Naive thymus-derived CD4-positive, alpha-beta T cell (primary cell): Measurements from ENCODE around the gene BBS12. TPM values are rescaled to one million over a fixed set of nuclear protein-coding genes. Genes with fewer than 3 reads are reported as not detected.

Experiments
- ATAC-seq: fragments of 150-1000 bp; cut with Tn5 transposase; 2 replicates; pipeline ENCODE4 v1.10.0; 2021; ENCODE audit warnings: mild to moderate bottlenecking, moderate library complexity
- CTCF ChIA-PET: fragments of 350-600 bp; sonication (Branson Sonifier 250); formaldehyde crosslinking; loops from one replicate; lab custom pipeline; 2021; ENCODE audit warnings: antibody characterized with exemption; lab: Charles Lee
- POLR2A ChIA-PET: fragments of 350-600 bp; sonication (Branson Sonifier 250); formaldehyde crosslinking; loops from one replicate; lab custom pipeline; 2021; ENCODE audit warnings: antibody characterized with exemption, inconsistent platforms; lab: Charles Lee
- DNase-seq, 9 donors: peaks; one replicate each; pipeline versions ENCODE4 v3.0.0 to v3.0.0-alpha.2; 2020 to 2022; ENCODE audit warnings: mixed read lengths in 1 of 9
- H3K27ac ChIP-seq: one replicate; pipeline ENCODE4 v1.7.0; 2013; ENCODE audit warnings: mild to moderate bottlenecking, low read depth, low read length, moderate library complexity
- H3K27me3 ChIP-seq, 2 donors: one replicate each; pipeline ENCODE4 v1.7.0; 2013; ENCODE audit warnings: low read length in 2 of 2, mild to moderate bottlenecking in 2 of 2, moderate library complexity in 2 of 2; ENCODE audit not compliant: control insufficient read depth in 2 of 2, insufficient read depth in 2 of 2
- H3K36me3 ChIP-seq, 3 experiments: 1 replicate in 2 of 3; 2 replicates in 1 of 3; pipeline ENCODE4 v1.7.0; 2013; ENCODE audit warnings: low read length in 3 of 3, mild to moderate bottlenecking in 3 of 3, moderate library complexity in 1 of 3; ENCODE audit not compliant: insufficient read depth in 3 of 3, control insufficient read depth in 2 of 3
- H3K4me1 ChIP-seq, 2 donors: one replicate each; pipeline ENCODE4 v1.7.0; 2013; ENCODE audit warnings: low read length in 2 of 2, mild to moderate bottlenecking in 2 of 2, moderate library complexity in 1 of 2; ENCODE audit not compliant: control insufficient read depth in 2 of 2, insufficient read depth in 2 of 2
- H3K4me3 ChIP-seq: 2 replicates; pipeline ENCODE4 v1.7.0; 2013; ENCODE audit warnings: mild to moderate bottlenecking, low read length
- H3K9me3 ChIP-seq, 3 experiments: 1 replicate in 2 of 3; 2 replicates in 1 of 3; pipeline ENCODE4 v1.7.0; 2013; ENCODE audit warnings: low read length in 3 of 3; ENCODE audit not compliant: control insufficient read depth in 2 of 3
- H3K27ac Mint-ChIP-seq, 9 donors: one replicate each; pipeline ENCODE4 v1.8.0; 2020 to 2022; ENCODE audit warnings: mixed read lengths in 9 of 9, mild to moderate bottlenecking in 8 of 9, moderate library complexity in 5 of 9, inconsistent platforms in 2 of 9
- H3K27me3 Mint-ChIP-seq, 5 donors: one replicate each; pipeline ENCODE4 v1.8.0; 2021 to 2022; ENCODE audit warnings: mixed read lengths in 5 of 5, mild to moderate bottlenecking in 1 of 5
- H3K36me3 Mint-ChIP-seq, 5 donors: one replicate each; pipeline ENCODE4 v1.8.0; 2020 to 2022; ENCODE audit warnings: mixed read lengths in 5 of 5, mild to moderate bottlenecking in 3 of 5, inconsistent platforms in 1 of 5
- H3K4me1 Mint-ChIP-seq, 7 donors: one replicate each; pipeline ENCODE4 v1.8.0; 2020 to 2022; ENCODE audit warnings: mixed read lengths in 7 of 7, mild to moderate bottlenecking in 3 of 7, inconsistent platforms in 1 of 7
- H3K4me3 Mint-ChIP-seq, 10 donors: one replicate each; pipeline ENCODE4 v1.8.0; 2020 to 2022; ENCODE audit warnings: mild to moderate bottlenecking in 10 of 10, mixed read lengths in 10 of 10, moderate library complexity in 6 of 10, inconsistent platforms in 2 of 10
- H3K9me3 Mint-ChIP-seq, 11 donors: one replicate each; pipeline ENCODE4 v1.8.0; 2020 to 2022; ENCODE audit warnings: mixed read lengths in 11 of 11, mild to moderate bottlenecking in 4 of 11, inconsistent platforms in 1 of 11, moderate library complexity in 1 of 11
- intact Hi-C, 2 donors: fragments of 100-400 bp; cut with micrococcal nuclease; formaldehyde crosslinking; loops; one replicate each; pipeline ENCODE4 v1.15.1; 2023
- polyA plus RNA-seq, 2 donors: library from polyadenylated mRNA; unstranded; fragments of 300-500 nt; fragmentation: Illumina TruSeq; gene quantifications; one replicate each; pipeline ENCODE4 v1.2.3, GENCODE V29; 2021
- total RNA-seq, 6 experiments: library from RNA in 5 of 6; stranded (reverse) in 5 of 6; gene quantifications; 1 replicate in 5 of 6; 2 replicates in 1 of 6; pipeline ENCODE4 v1.2.3 and lab custom pipeline; 2021 to 2026

Gene BBS12
- total and polyA plus RNA-seq, 7 experiments from 2014 or later: 0.71 to 4.3 (median 1.9) TPM

- H3K4me3 ChIP-seq: no peak overlapping the region
- peaks cover 0 to 9% of the 10 kb centered on the region in 2 donors for H3K4me1 ChIP-seq
- H3K9me3 ChIP-seq: no peaks in the 10 kb centered on the region
- H3K27me3 ChIP-seq: peaks cover 0 to 3% of the 10 kb centered on the region in 2 donors
- H3K4me3 Mint-ChIP-seq: no peak overlapping the region
- H3K9me3 Mint-ChIP-seq: no peaks in the 10 kb centered on the region
- H3K27ac ChIP-seq: no peak overlapping the region
- intact Hi-C loops: loop anchor here (1.0 to 5.0 kb wide), 7 partner anchors 25 to 904 kb away; partner anchors contain the start of genes BBS12 (in 1 of the 2) and NUDT6 (in 1 of the 2)
- DNase-seq: peak in 5 of 9 donors; percentile 16 to 31 (median 21)
- peaks cover 0 to 24% (median 12%) of the 10 kb centered on the region in 7 donors for H3K4me1 Mint-ChIP-seq
- ChIA-PET POLR2A (interaction anchor here (0.6 to 0.7 kb wide), 2 partner anchors 8 to 1401 kb away, joined by 3 read pairs; no protein-coding TSS in a partner anchor), CTCF (interaction anchor here (0.7 to 2.2 kb wide), 12 partner anchors 9 to 495 kb away, joined by 3 to 19 read pairs (median 3); no protein-coding TSS in a partner anchor)
- H3K27ac Mint-ChIP-seq: no peak overlapping the region
- H3K36me3 ChIP-seq: no peaks in the 10 kb centered on the region
- peaks cover 0 to 24% (median 18%) of the 10 kb centered on the region in 5 donors for H3K27me3 Mint-ChIP-seq
- ATAC-seq: peak; percentile 57
- H3K36me3 Mint-ChIP-seq: no peaks in the 10 kb centered on the region
These were observed 25.5 kb downstream of the BBS12 start for GRCh38 chr4:122758033-122758432.

- Histone ChIP-seq H3K4me3 (no peak overlapping the region), H3K27ac (no peak overlapping the region), H3K4me1 (peaks cover 0 to 11% of the 10 kb centered on the region in 2 donors), H3K9me3 (no peaks in the 10 kb centered on the region), H3K27me3 (peaks cover 0 to 3% of the 10 kb centered on the region in 2 donors), H3K36me3 (no peaks in the 10 kb centered on the region)
- ATAC-seq: no peak
- Mint-ChIP-seq H3K27me3 (peaks cover 0 to 22% (median 11%) of the 10 kb centered on the region in 5 donors), H3K9me3 (no peaks in the 10 kb centered on the region), H3K36me3 (peaks cover 0 to 2% (median 0%) of the 10 kb centered on the region in 5 donors), H3K4me1 (peaks cover 0 to 37% (median 14%) of the 10 kb centered on the region in 7 donors), H3K27ac (no peak overlapping the region), H3K4me3 (no peak overlapping the region)
- DNase-seq: no peak
- POLR2A ChIA-PET: no interaction called here
- CTCF ChIA-PET: no interaction called here
- intact Hi-C loops: loop anchor here (2.0 to 5.0 kb wide), 4 partner anchors 27 to 903 kb away; partner anchors contain the start of genes BBS12 (in 1 of the 2) and NUDT6 (in 1 of the 2)
These were observed 27.3 kb downstream of the BBS12 start for GRCh38 chr4:122759639-122760310.

- ChIA-PET POLR2A (no interaction called here), CTCF (interaction anchor here (0.6 kb wide), 1 partner anchor 165 kb away, joined by 4 read pairs; no protein-coding TSS in a partner anchor)
- H3K9me3 Mint-ChIP-seq: no peaks in the 10 kb centered on the region
- ATAC-seq (peak; percentile 76), DNase-seq (peak in 1 of 9 donors; percentile 28)
- Histone ChIP-seq H3K4me3 (no peak overlapping the region), H3K27ac (no peak overlapping the region), H3K4me1 (peaks cover 0 to 11% of the 10 kb centered on the region in 2 donors), H3K36me3 (no peaks in the 10 kb centered on the region), H3K27me3 (no peaks in the 10 kb centered on the region), H3K9me3 (no peaks in the 10 kb centered on the region)
- peak overlapping the region in 2 of 10 donors; percentile 20 to 41 for H3K4me3 Mint-ChIP-seq
- H3K27me3 Mint-ChIP-seq: peaks cover 0 to 9% (median 0%) of the 10 kb centered on the region in 5 donors
- H3K36me3 Mint-ChIP-seq: peaks cover 0 to 2% (median 0%) of the 10 kb centered on the region in 5 donors
- H3K27ac Mint-ChIP-seq: peak overlapping the region in 1 of 9 donors; percentile 40
- H3K4me1 Mint-ChIP-seq: peaks cover 0 to 40% (median 14%) of the 10 kb centered on the region in 7 donors
- intact Hi-C loops: loop anchor here in 1 of 2 donors (2.0 kb wide), 1 partner anchor 66 kb away; no protein-coding TSS in a partner anchor
These were observed 30.0 kb downstream of the BBS12 start for GRCh38 chr4:122762520-122762919.

- Histone ChIP-seq H3K27ac (no peak overlapping the region), H3K4me3 (no peak overlapping the region), H3K27me3 (no peaks in the 10 kb centered on the region), H3K36me3 (no peaks in the 10 kb centered on the region), H3K4me1 (peaks cover 0 to 11% of the 10 kb centered on the region in 2 donors), H3K9me3 (no peaks in the 10 kb centered on the region)
- ChIA-PET POLR2A (no interaction called here), CTCF (no interaction called here)
- H3K36me3 Mint-ChIP-seq: peaks cover 0 to 2% (median 0%) of the 10 kb centered on the region in 5 donors
- ATAC-seq (no peak), DNase-seq (no peak)
- peaks cover 0 to 3% (median 0%) of the 10 kb centered on the region in 5 donors for H3K27me3 Mint-ChIP-seq
- H3K9me3 Mint-ChIP-seq: no peaks in the 10 kb centered on the region
- peaks cover 0 to 36% (median 14%) of the 10 kb centered on the region in 7 donors for H3K4me1 Mint-ChIP-seq
- no peak overlapping the region for H3K27ac Mint-ChIP-seq
- intact Hi-C loops: loop anchor here in 1 of 2 donors (2.0 kb wide), 1 partner anchor 66 kb away; no protein-coding TSS in a partner anchor
- H3K4me3 Mint-ChIP-seq: no peak overlapping the region
These were observed 30.6 kb downstream of the BBS12 start for GRCh38 chr4:122762966-122763716.

GRCh38 chr4:122764071-122764820 is 31.7 kb downstream of the BBS12 start:
- ChIA-PET POLR2A (no interaction called here), CTCF (no interaction called here)
- no peaks in the 10 kb centered on the region for H3K9me3 Mint-ChIP-seq
- Histone ChIP-seq H3K4me1 (peaks cover 0 to 11% of the 10 kb centered on the region in 2 donors), H3K36me3 (no peaks in the 10 kb centered on the region), H3K27me3 (no peaks in the 10 kb centered on the region), H3K9me3 (no peaks in the 10 kb centered on the region), H3K27ac (no peak overlapping the region), H3K4me3 (no peak overlapping the region)
- intact Hi-C loops: no loop called here
- peak overlapping the region in 1 of 10 donors; percentile 21 for H3K4me3 Mint-ChIP-seq
- ATAC-seq: no peak
- H3K36me3 Mint-ChIP-seq: peaks cover 0 to 3% (median 0%) of the 10 kb centered on the region in 5 donors
- H3K27ac Mint-ChIP-seq: no peak overlapping the region
- peaks cover 0 to 34% (median 13%) of the 10 kb centered on the region in 7 donors for H3K4me1 Mint-ChIP-seq
- H3K27me3 Mint-ChIP-seq: peaks cover 0 to 2% (median 0%) of the 10 kb centered on the region in 5 donors
- DNase-seq: no peak

GRCh38 chr4:122764821-122765215 is 32.3 kb downstream of the BBS12 start:
- POLR2A ChIA-PET: no interaction called here
- H3K9me3 Mint-ChIP-seq: no peaks in the 10 kb centered on the region

More at GRCh38 chr4:122764821-122765215, 32.3 kb downstream of the BBS12 start:
- Histone ChIP-seq H3K4me1 (peaks cover 0 to 11% of the 10 kb centered on the region in 2 donors), H3K4me3 (no peak overlapping the region), H3K9me3 (no peaks in the 10 kb centered on the region), H3K36me3 (no peaks in the 10 kb centered on the region), H3K27me3 (no peaks in the 10 kb centered on the region), H3K27ac (no peak overlapping the region)
- intact Hi-C loops: no loop called here
- DNase-seq: no peak
- peaks cover 0 to 34% (median 13%) of the 10 kb centered on the region in 7 donors for H3K4me1 Mint-ChIP-seq
- peaks cover 0 to 3% (median 0%) of the 10 kb centered on the region in 5 donors for H3K36me3 Mint-ChIP-seq
- CTCF ChIA-PET: no interaction called here
- H3K27me3 Mint-ChIP-seq: no peaks in the 10 kb centered on the region
- peak overlapping the region in 1 of 10 donors; percentile 21 for H3K4me3 Mint-ChIP-seq
- no peak for ATAC-seq
- no peak overlapping the region for H3K27ac Mint-ChIP-seq
